GM19452 (cell line): ENCODE measurements around the gene COL8A2.

Experiments used
- ATAC-seq: cut with Tn5 transposase; IDR thresholded peaks from one replicate; pipeline ENCODE4 v1.9.1; 2021; ENCODE audit not compliant: unreplicated experiment

The COL8A2 gene

DNA sequence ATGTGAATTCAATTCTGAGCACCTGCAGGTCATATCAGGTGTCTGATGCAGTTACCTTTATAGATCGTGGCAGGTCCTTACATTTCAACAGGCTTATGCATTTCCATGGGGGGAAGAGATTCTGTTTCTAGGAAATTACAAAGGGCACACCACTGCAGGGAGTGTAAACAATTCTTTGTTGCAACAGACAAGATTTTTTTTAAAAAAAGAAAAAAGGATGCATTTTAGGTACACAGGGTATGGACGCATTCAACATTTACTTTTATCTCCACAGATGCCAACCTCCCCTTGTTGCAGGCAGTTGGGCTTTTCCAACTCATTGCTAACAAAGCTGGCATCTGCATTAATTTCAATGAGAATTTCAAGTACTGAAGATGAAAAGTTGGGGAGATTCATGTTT, 54.7 kb downstream of the COL8A2 start:
- ATAC-seq, result no peak

DNA sequence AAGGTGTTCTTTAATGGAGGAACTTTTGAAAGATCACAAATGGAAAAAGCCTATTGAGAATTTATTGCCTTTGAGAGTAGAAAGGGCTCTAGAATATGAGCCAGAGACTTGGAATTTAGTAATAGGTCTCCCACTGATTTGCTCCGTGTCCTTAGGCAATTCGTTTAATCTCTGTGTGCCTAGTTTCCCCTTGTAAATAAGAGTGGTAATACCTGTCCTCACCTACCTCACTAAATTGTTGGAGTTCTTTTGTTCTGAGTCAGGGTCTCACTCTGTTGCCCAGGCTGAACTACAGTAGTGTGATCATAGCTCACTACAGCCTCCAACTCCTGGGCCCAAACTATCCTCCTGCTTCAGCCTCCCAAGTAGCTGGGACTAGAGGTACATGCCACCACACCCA, 56.2 kb downstream of the COL8A2 start:
- no peak for ATAC-seq

- ATAC-seq, result no peak
Measured at GRCh38 chr1:36067871-36068270, 57.2 kb downstream of the COL8A2 start.

DNA sequence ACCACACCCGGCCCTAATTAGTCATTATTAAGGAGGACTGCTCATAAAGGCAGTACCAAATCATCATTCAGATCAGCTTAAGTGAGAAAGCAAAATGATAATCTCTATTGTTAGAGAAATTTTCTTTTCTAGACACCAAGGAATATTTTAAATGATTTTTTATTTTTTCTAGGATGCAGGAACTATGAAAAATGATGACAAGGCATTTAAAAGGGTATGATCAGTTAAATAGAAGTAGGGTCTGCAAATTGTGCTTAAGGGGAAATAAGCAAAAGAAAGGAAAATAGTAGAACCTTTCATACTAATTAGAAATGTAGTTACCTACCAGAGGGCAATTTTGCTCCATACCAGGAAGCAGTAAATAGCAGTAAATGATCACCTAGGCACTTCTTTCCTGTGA, 62.7 kb downstream of the COL8A2 start:
- ATAC-seq, result no peak

DNA sequence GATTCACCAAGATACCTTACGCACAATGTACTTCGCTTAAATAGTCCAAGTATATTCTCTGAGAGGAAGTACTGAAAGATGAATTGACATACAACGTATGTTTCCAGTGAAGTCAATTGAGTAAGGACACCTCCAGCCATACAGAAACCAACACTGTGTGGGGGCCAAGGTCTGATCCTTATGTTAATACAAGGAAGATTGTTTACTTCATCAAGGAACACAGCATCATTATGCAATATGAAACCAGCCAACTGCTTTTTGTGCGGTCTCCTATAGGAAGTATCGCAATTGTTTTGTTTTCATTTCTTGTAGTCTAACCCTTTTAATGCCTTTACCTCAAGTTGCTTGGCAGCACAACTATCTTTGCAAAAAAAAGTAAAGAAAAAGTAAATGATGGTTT, 69.3 kb downstream of the COL8A2 start:
- no peak for ATAC-seq

DNA sequence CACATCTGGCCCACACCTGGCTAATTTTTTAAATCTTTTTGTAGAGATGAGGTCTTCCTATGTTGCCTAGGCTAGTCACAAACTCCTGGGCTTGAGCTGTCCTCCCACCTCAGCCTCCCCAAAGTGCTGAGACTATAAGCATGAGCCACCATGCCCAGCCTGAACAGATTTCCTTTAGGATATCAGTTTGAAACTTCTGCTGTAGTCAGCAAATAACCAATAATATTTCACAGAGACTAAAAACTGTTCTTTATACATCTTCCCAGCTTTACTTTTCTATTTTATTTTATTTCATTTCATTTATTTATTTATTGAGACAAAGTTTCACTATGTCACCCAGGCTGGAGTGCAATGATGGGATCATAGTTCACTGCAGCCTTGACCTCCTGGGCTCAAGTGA, 71.0 kb downstream of the COL8A2 start:
- ATAC-seq, result no peak

GRCh38 chr1:36051821-36052220, 73.2 kb downstream of the COL8A2 start:
- no peak for ATAC-seq
